Esophagus squamous epithelium (tissue), 5 donors: ENCODE measurements around the gene TMEM221. TPM values are rescaled to one million over a fixed set of nuclear protein-coding genes. Genes with fewer than 3 reads are reported as not detected.
A peak's percentile ranks its signal among the peaks of the same experiment; 100 is the strongest.

Source experiments
- DNase-seq: peaks from one replicate; lab custom pipeline; 2025; lab: John Stamatoyannopoulos, UW
- H3K27ac ChIP-seq, 4 donors: fragments of 200-600 bp; sonication (generic); one replicate each; pipeline ENCODE4 v1.5.1; 2016 to 2019; ENCODE audit warnings: mild to moderate bottlenecking in 1 of 4
- H3K27me3 ChIP-seq, 4 donors: fragments of 200-600 bp; sonication (generic); 1 replicate in 3 of 4; 2 replicates in 1 of 4; pipeline versions ENCODE4 v1.5.1 to v1.6.0; 2017 to 2021; ENCODE audit warnings: antibody characterized with exemption in 1 of 4
- H3K36me3 ChIP-seq, 3 donors: fragments of 200-600 bp; sonication (generic); one replicate each; pipeline ENCODE4 v1.5.1; 2016 to 2019
- H3K4me1 ChIP-seq, 3 donors: fragments of 200-600 bp; sonication (generic); one replicate each; pipeline ENCODE4 v1.5.1; 2017 to 2019
- H3K4me3 ChIP-seq, 4 donors: fragments of 200-600 bp; sonication (generic); 1 replicate in 3 of 4; 2 replicates in 1 of 4; pipeline ENCODE4 v1.5.1; 2016 to 2019; ENCODE audit warnings: mild to moderate bottlenecking in 2 of 4, moderate library complexity in 1 of 4
- H3K9me3 ChIP-seq, 3 donors: fragments of 200-600 bp; sonication (generic); one replicate each; pipeline ENCODE4 v1.5.1; 2016 to 2019
- POLR2A ChIP-seq, 4 donors: fragments of 450-650 bp; IDR thresholded peaks; one replicate each; pipeline ENCODE4 v1.6.1; 2017; ENCODE audit warnings: antibody characterized with exemption in 4 of 4, mild to moderate bottlenecking in 4 of 4, moderate library complexity in 3 of 4
- WGBS, 2 donors: methylation state at CpG; one replicate each; pipeline ENCODE4 v1.1.5; 2018; 5-methylcytosine and 5-hydroxymethylcytosine counted together
- intact Hi-C: fragments of 100-400 bp; cut with DNase I; formaldehyde crosslinking; loops from one replicate; pipeline ENCODE4 v1.15.0; 2022
- total RNA-seq, 4 donors: library from RNA; depleted of rRNA; stranded (reverse); fragments of >200 nt; gene quantifications; one replicate each; pipeline ENCODE4 v1.1.0, GENCODE V29; 2016
- TF ChIP-seq, protein P1 (sequence below), 6 experiments: fragments of 450-650 bp in 4 of 6; fragments of 200-600 bp in 2 of 6; sonication (generic) in 2 of 6; IDR thresholded peaks; one replicate each; pipeline ENCODE4 v1.5.1; 2016 to 2019; ENCODE audit warnings: antibody characterized with exemption in 6 of 6, mild to moderate bottlenecking in 4 of 6, moderate library complexity in 4 of 6
- donor health status: DM: yes; HTN: yes; CAD: no.

The TMEM221 gene
- total RNA-seq, 4 donors from 2014 or later = 0.19 to 0.26 TPM; not detected in 2

DNA sequence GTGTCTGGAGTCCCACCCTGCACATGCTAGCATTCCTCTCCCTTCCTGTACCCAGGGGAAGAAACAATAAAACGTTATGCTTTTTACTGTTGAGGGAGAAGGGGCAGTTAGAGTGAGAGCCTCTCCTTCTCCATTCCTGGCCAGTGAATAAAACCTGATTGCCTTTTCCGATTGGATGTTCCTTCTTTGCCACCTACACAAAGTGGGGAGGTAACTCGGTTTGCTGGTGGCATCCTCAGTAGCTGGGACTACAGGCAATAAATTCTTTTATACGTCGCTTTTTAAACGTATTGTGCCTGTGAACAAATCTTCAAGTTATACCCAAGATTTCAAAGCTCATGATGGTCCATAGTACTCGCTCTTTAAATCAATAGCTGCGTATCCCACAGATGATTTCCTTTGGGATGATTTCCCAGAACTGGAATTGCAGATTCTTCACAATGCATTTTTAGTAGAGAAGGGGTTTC is 29.3 kb downstream of the TMEM221 start:
- H3K4me3 ChIP-seq = peak overlapping the region; percentile 24 to 84 (median 78)
- peaks cover 0 to 32% (median 0%) of the 10 kb centered on the region in 3 donors for H3K36me3 ChIP-seq
- peak overlapping the region; percentile 65 to 89 (median 84) for H3K27ac ChIP-seq
- H3K4me1 ChIP-seq = peaks cover 4 to 33% (median 5%) of the 10 kb centered on the region in 3 donors
- no peak for DNase-seq
- peaks cover 0 to 3% (median 0%) of the 10 kb centered on the region in 4 donors for H3K27me3 ChIP-seq
- no peaks in the 10 kb centered on the region for H3K9me3 ChIP-seq
- 27 to 30% methylated on average over 8 of the region's 8 CpGs for WGBS, 2 donors
- intact Hi-C loops = no loop called here
- TF ChIP-seq, protein P1, sequence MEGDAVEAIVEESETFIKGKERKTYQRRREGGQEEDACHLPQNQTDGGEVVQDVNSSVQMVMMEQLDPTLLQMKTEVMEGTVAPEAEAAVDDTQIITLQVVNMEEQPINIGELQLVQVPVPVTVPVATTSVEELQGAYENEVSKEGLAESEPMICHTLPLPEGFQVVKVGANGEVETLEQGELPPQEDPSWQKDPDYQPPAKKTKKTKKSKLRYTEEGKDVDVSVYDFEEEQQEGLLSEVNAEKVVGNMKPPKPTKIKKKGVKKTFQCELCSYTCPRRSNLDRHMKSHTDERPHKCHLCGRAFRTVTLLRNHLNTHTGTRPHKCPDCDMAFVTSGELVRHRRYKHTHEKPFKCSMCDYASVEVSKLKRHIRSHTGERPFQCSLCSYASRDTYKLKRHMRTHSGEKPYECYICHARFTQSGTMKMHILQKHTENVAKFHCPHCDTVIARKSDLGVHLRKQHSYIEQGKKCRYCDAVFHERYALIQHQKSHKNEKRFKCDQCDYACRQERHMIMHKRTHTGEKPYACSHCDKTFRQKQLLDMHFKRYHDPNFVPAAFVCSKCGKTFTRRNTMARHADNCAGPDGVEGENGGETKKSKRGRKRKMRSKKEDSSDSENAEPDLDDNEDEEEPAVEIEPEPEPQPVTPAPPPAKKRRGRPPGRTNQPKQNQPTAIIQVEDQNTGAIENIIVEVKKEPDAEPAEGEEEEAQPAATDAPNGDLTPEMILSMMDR (IDR thresholded peaks at IDR 0.05) = no peak
- no peak for TF ChIP-seq POLR2A (IDR thresholded peaks at IDR 0.05)

DNA sequence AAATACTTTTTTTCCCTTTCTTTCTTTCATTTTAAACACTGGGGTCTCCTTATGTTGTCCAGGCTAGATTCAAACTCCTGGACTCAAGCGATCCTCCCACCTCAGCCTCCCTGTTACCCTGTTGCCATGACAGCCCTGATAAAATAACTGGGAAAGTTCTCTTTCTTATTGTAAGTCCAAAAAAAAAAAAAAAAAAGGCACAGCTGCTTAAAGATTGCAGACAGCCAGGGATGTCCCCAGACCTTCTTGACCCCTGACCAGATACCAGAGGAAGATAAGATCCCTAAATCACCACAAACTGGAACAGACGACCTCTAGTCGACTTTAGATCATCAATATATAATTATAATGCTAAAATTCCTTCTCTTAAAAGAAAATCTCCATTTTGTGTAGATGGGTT is 29.8 kb downstream of the TMEM221 start:
- Histone ChIP-seq H3K36me3 (peaks cover 0 to 32% (median 0%) of the 10 kb centered on the region in 3 donors), H3K4me1 (peaks cover 4 to 33% (median 5%) of the 10 kb centered on the region in 3 donors), H3K27ac (peak overlapping the region in 2 of 4 donors; percentile 81 to 89), H3K4me3 (peak overlapping the region in 1 of 4 donors; percentile 84), H3K27me3 (peaks cover 0 to 3% (median 0%) of the 10 kb centered on the region in 4 donors), H3K9me3 (no peaks in the 10 kb centered on the region)
- intact Hi-C loops = no loop called here
- 58 to 76% methylated on average over 3 of the region's 3 CpGs for WGBS, 2 donors
- no peak for DNase-seq
- no peak for TF ChIP-seq POLR2A (IDR thresholded peaks at IDR 0.05)
- TF ChIP-seq, protein P1 (IDR thresholded peaks at IDR 0.05) = no peak

DNA sequence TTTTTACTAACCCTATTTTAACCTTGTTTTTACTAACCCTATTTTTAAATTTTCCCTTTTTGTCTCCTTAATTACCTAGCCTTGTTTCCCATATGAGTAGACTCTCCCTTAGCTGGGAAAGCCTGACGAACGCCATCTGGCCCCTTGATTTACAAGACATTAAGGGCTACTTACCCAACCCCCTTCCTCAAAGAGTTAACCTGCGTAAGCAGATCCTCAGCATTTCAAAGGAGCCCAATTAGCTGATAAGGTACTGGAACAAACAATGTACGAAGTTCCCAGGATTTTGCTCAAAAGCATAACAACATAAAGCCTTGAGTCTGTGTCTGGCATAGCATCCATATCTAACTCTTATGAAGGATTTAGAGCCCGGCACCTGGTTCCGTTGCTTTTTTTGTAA is 33.3 kb downstream of the TMEM221 start:
- H3K9me3 ChIP-seq = no peaks in the 10 kb centered on the region
- peaks cover 0 to 3% (median 0%) of the 10 kb centered on the region in 4 donors for H3K27me3 ChIP-seq
- no peak for TF ChIP-seq POLR2A (IDR thresholded peaks at IDR 0.05)
- TF ChIP-seq, protein P1 (IDR thresholded peaks at IDR 0.05) = no peak
- intact Hi-C loops = no loop called here
- H3K4me1 ChIP-seq = peaks cover 4 to 23% (median 5%) of the 10 kb centered on the region in 3 donors
- DNase-seq = no peak
- H3K36me3 ChIP-seq = peaks cover 0 to 28% (median 0%) of the 10 kb centered on the region in 3 donors
- 71 to 84% methylated on average over 6 of the region's 6 CpGs for WGBS, 2 donors
- H3K27ac ChIP-seq = no peak overlapping the region
- no peak overlapping the region for H3K4me3 ChIP-seq

DNA sequence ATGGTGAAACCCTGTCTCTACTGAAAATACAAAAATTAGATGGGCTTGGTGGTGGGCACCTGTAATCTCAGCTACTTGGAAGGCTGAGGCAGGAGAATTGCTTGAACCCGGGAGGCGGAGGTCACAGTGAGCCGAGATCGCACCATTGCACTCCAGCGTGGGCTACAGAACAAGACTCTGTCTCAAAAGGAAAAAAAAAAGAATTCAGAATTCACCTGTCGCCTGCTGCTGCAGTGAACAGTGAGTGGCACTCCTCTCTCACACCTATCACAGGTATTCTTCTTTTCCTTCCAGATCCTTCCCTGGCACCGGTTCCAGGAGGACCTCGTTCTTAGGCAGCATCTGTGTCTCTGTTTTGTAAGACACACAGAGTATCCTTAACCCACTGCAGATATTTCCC is 34.4 kb downstream of the TMEM221 start:
- no peak overlapping the region for H3K4me3 ChIP-seq
- intact Hi-C loops = no loop called here
- H3K27me3 ChIP-seq = peaks cover 0 to 3% (median 0%) of the 10 kb centered on the region in 4 donors
- TF ChIP-seq, protein P1 (IDR thresholded peaks at IDR 0.05) = no peak
- TF ChIP-seq POLR2A (IDR thresholded peaks at IDR 0.05) = no peak
- no peak for DNase-seq
- no peak overlapping the region for H3K27ac ChIP-seq
- peaks cover 2 to 17% (median 2%) of the 10 kb centered on the region in 3 donors for H3K4me1 ChIP-seq
- WGBS, 2 donors = 95% methylated on average over 8 of the region's 8 CpGs
- H3K9me3 ChIP-seq = no peaks in the 10 kb centered on the region
- H3K36me3 ChIP-seq = peaks cover 0 to 28% (median 0%) of the 10 kb centered on the region in 3 donors

DNA sequence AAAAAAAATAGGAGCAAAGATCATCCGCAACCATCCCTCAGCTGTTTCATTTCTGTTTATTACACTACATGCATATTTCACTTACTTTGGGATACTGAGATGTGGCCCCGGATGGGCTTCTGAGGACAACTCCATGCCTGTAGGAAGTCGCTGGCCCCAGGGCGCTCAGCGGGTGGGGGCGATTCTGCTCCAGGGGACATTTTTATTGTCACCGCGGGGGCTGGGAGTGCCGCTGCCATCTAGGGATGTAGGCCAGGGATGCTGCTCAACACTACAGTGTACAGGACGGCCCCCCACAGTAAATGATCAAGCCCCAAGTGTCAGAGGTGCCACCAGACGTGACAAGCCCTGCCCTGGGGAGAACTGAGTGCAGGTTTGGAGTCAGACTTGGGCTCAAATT is 36.7 kb downstream of the TMEM221 start:
- peak overlapping the region in 1 of 4 donors; percentile 46 for H3K27ac ChIP-seq
- H3K9me3 ChIP-seq = no peaks in the 10 kb centered on the region
- no peak for TF ChIP-seq POLR2A (IDR thresholded peaks at IDR 0.05)
- TF ChIP-seq, protein P1 (IDR thresholded peaks at IDR 0.05) = no peak
- no peak overlapping the region for H3K4me3 ChIP-seq
- peaks cover 0 to 3% (median 0%) of the 10 kb centered on the region in 4 donors for H3K27me3 ChIP-seq
- WGBS, 2 donors = 86 to 88% methylated on average over 8 to 10 of the region's 11 CpGs
- H3K36me3 ChIP-seq = peaks cover 0 to 28% (median 0%) of the 10 kb centered on the region in 3 donors
- no peak for DNase-seq
- peaks cover 2 to 17% (median 3%) of the 10 kb centered on the region in 3 donors for H3K4me1 ChIP-seq
- intact Hi-C loops = no loop called here
